Smooth muscle cell (in vitro differentiated cells): ENCODE data around the gene FNDC10. TPM values are rescaled to one million over a fixed set of nuclear protein-coding genes. Genes with fewer than 3 reads are reported as not detected.

Source experiments
- DNase-seq: peaks from one replicate; lab custom pipeline; 2025; ENCODE audit not compliant: unreplicated experiment; lab: John Stamatoyannopoulos, UW
- H2AFZ ChIP-seq: fragments of 200-600 bp; sonication (generic); 2 replicates; pipeline ENCODE4 v1.6.0; 2016; ENCODE audit warnings: antibody characterized with exemption, low read depth, mild to moderate bottlenecking
- H3F3A ChIP-seq: fragments of 200-600 bp; sonication (generic); 2 replicates; pipeline ENCODE4 v1.6.0; 2017; ENCODE audit warnings: antibody characterized with exemption, low read depth
- H3K27ac ChIP-seq: fragments of 200-600 bp; sonication (generic); 2 replicates; pipeline ENCODE4 v1.5.1; 2016; ENCODE audit warnings: low read depth, mild to moderate bottlenecking
- H3K27me3 ChIP-seq: fragments of 200-600 bp; sonication (generic); 2 replicates; pipeline ENCODE4 v1.6.1; 2016; ENCODE audit warnings: low read depth, mild to moderate bottlenecking
- H3K36me3 ChIP-seq: fragments of 200-600 bp; sonication (generic); 2 replicates; pipeline ENCODE4 v1.5.1; 2016; ENCODE audit warnings: low read depth
- H3K4me1 ChIP-seq: fragments of 200-600 bp; sonication (generic); 2 replicates; pipeline ENCODE4 v1.5.1; 2016; ENCODE audit warnings: low read depth
- H3K4me2 ChIP-seq: fragments of 200-600 bp; sonication (generic); 2 replicates; pipeline ENCODE4 v1.6.0; 2016; ENCODE audit warnings: mild to moderate bottlenecking
- H3K4me3 ChIP-seq: fragments of 200-600 bp; sonication (generic); 2 replicates; pipeline ENCODE4 v1.5.1; 2016; ENCODE audit warnings: mild to moderate bottlenecking
- H3K79me2 ChIP-seq: fragments of 200-600 bp; sonication (generic); 2 replicates; pipeline ENCODE4 v1.6.0; 2016; ENCODE audit warnings: low read depth, mild to moderate bottlenecking
- H3K9ac ChIP-seq: fragments of 200-600 bp; sonication (generic); 2 replicates; pipeline ENCODE4 v1.6.0; 2016; ENCODE audit warnings: low read depth
- H3K9me3 ChIP-seq: fragments of 200-600 bp; sonication (generic); replicated peaks from 2 replicates; pipeline ENCODE4 v1.5.1; 2016; ENCODE audit warnings: low read depth
- H4K20me1 ChIP-seq: fragments of 200-600 bp; sonication (generic); 2 replicates; pipeline ENCODE4 v1.6.0; 2016; ENCODE audit warnings: low read depth
- WGBS: methylation state at CpG from one replicate; pipeline ENCODE4 v1.1.7; 2016; ENCODE audit warnings: low lambda C conversion rate; 5-methylcytosine and 5-hydroxymethylcytosine counted together
- polyA plus RNA-seq: library from polyadenylated mRNA; unstranded; fragments of >200 nt; fragmentation: Nextera tagmentation; extraction: Ambion mirVana; gene quantifications from 2 replicates; pipeline ENCODE4 v1.2.1, GENCODE V29; 2016
- total RNA-seq: library from RNA; depleted of rRNA; stranded (reverse); fragments of >200 nt; gene quantifications from 2 replicates; pipeline ENCODE4 v1.2.3, GENCODE V29; 2014
- TF ChIP-seq, protein P1 (sequence below): fragments of 200-600 bp; sonication (generic); IDR thresholded peaks from 2 replicates; pipeline ENCODE4 v1.5.1; 2017; ENCODE audit warnings: borderline replicate concordance, mild to moderate bottlenecking, antibody characterized with exemption; ENCODE audit not compliant: insufficient read depth, poor library complexity, severe bottlenecking

The FNDC10 gene
- total and polyA plus RNA-seq, 2 experiments from 2014 or later: 9.1 to 22.5 TPM

GRCh38 chr1:1573843-1574720 lies 25.9 kb downstream of the FNDC10 start:
- peaks cover 53% of the 10 kb centered on the region for H3K79me2 ChIP-seq
- DNase-seq: peak; percentile 76
- TF ChIP-seq, protein P1, sequence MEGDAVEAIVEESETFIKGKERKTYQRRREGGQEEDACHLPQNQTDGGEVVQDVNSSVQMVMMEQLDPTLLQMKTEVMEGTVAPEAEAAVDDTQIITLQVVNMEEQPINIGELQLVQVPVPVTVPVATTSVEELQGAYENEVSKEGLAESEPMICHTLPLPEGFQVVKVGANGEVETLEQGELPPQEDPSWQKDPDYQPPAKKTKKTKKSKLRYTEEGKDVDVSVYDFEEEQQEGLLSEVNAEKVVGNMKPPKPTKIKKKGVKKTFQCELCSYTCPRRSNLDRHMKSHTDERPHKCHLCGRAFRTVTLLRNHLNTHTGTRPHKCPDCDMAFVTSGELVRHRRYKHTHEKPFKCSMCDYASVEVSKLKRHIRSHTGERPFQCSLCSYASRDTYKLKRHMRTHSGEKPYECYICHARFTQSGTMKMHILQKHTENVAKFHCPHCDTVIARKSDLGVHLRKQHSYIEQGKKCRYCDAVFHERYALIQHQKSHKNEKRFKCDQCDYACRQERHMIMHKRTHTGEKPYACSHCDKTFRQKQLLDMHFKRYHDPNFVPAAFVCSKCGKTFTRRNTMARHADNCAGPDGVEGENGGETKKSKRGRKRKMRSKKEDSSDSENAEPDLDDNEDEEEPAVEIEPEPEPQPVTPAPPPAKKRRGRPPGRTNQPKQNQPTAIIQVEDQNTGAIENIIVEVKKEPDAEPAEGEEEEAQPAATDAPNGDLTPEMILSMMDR: peak; percentile 21

DNA sequence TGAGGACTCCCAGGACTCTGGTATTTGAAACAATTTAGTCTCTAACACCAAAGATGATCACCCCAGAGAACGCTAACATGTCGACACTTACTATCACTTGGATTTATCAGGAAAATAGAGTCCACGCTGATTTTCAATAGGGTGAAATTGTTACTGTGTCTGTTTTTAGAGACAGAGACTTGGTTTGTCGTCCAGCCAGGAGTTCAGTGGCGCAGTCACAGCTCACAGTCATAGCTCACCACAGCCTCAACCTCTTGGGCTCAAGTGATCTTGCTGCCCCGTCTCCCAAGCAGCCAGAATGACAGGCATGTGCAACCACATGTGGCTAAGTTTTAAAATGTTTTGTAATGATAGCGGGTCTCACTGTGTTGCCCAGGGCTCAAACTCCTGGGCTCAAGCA lies 30.6 kb downstream of the FNDC10 start:
- Histone ChIP-seq H3K27ac (peak overlapping the region; percentile 11), H3K9me3 (no peaks in the 10 kb centered on the region), H3F3A (peaks cover 16% of the 10 kb centered on the region), H3K27me3 (no peaks in the 10 kb centered on the region), H3K4me3 (no peak overlapping the region), H3K79me2 (peaks cover 99% of the 10 kb centered on the region), H3K9ac (no peak overlapping the region), H4K20me1 (peaks cover 94% of the 10 kb centered on the region), H3K36me3 (no peaks in the 10 kb centered on the region), H3K4me2 (no peak overlapping the region), H3K4me1 (peaks cover 6% of the 10 kb centered on the region), H2AFZ (no peak overlapping the region)
- TF ChIP-seq, protein P1: no peak
- DNase-seq: no peak
- 94% methylated on average over 7 of the region's 7 CpGs for whole genome bisulfite sequencing

More at GRCh38 chr1:1573843-1574720, 25.9 kb downstream of the FNDC10 start:
- WGBS: 2% methylated on average over 78 of the region's 96 CpGs
- Histone ChIP-seq H2AFZ (peak overlapping the region; percentile 73), H4K20me1 (peaks cover 46% of the 10 kb centered on the region), H3K4me2 (peak overlapping the region; percentile 94), H3F3A (peaks cover 16% of the 10 kb centered on the region), H3K4me1 (peaks cover 6% of the 10 kb centered on the region), H3K9me3 (no peaks in the 10 kb centered on the region), H3K27ac (peak overlapping the region; percentile 99), H3K27me3 (no peaks in the 10 kb centered on the region), H3K36me3 (no peaks in the 10 kb centered on the region), H3K9ac (peak overlapping the region; percentile 99), H3K4me3 (peak overlapping the region; percentile 100)

DNA sequence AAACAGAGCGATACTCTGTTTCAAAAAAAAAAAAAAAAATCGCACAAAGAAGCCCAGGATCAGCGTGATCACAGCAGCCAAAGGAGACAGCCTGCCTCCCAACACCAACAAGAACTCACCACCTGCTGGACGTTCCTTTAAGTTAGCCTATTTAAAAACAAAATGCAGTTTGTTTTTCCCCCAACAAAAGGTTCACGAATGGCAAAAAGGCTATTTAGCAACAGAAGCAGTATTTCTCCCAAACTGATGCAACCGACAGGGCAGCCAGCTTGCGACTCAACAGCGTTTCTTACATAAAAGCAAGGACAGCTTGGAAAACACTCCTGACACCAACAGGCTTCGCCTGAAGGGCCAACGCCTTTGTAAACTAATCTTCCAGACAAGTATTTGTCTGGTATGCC lies 32.0 kb downstream of the FNDC10 start:
- no peak overlapping the region for H3K27ac ChIP-seq
- no peak overlapping the region for H3K4me3 ChIP-seq
- peaks cover 7% of the 10 kb centered on the region for H3F3A ChIP-seq
- TF ChIP-seq, protein P1: no peak
- no peaks in the 10 kb centered on the region for H3K27me3 ChIP-seq
- H3K9me3 ChIP-seq: no peaks in the 10 kb centered on the region
- no peak overlapping the region for H3K4me2 ChIP-seq
- peaks cover 98% of the 10 kb centered on the region for H3K79me2 ChIP-seq
- H3K9ac ChIP-seq: no peak overlapping the region
- DNase-seq: no peak
- WGBS: 79% methylated on average over 10 of the region's 10 CpGs
- H2AFZ ChIP-seq: no peak overlapping the region
- H3K36me3 ChIP-seq: no peaks in the 10 kb centered on the region
- H4K20me1 ChIP-seq: peaks cover 99% of the 10 kb centered on the region
- H3K4me1 ChIP-seq: no peaks in the 10 kb centered on the region
